H1 (cell line): ENCODE data around the gene LILRB4. TPM values are rescaled to one million over a fixed set of nuclear protein-coding genes. Genes with fewer than 3 reads are reported as not detected.

Source experiments
- CTCF ChIA-PET: fragments of 300-600 bp; sonication (Branson Sonifier 250); formaldehyde crosslinking; loops from one replicate; lab custom pipeline; 2021; ENCODE audit not compliant: partially characterized antibody; lab: Charles Lee
- POLR2A ChIA-PET: fragments of 300-600 bp; sonication (Branson Sonifier 250); formaldehyde crosslinking; loops from one replicate; lab custom pipeline; 2021; ENCODE audit warnings: inconsistent platforms; ENCODE audit not compliant: partially characterized antibody; lab: Charles Lee
- DNase-seq, 2 experiments: peaks; one replicate each; pipeline versions ENCODE4 v3.0.0 to v3.0.0-alpha.2; 2010 to 2022; ENCODE audit warnings: low spot score in 2 of 2, low read depth in 1 of 2, mixed read lengths in 1 of 2
- FAIRE-seq: peaks from 2 replicates; lab custom pipeline; 2011; peaks lifted over from hg19 to GRCh38; lab: Jason Lieb, UNC
- H2AFZ ChIP-seq: 2 replicates; pipeline ENCODE4 v1.8.1; 2012; ENCODE audit warnings: low read length, inconsistent platforms
- H2AK5ac ChIP-seq: 2 replicates; pipeline ENCODE4 v1.6.1; 2013; ENCODE audit warnings: low read depth, low read length
- H2BK120ac ChIP-seq: replicated peaks from 2 replicates; pipeline ENCODE3; 2013; ENCODE audit warnings: low read depth, low read length, inconsistent platforms
- H2BK12ac ChIP-seq: 2 replicates; pipeline ENCODE4 v1.6.1; 2013; ENCODE audit warnings: low read depth, low read length
- H2BK15ac ChIP-seq: 2 replicates; pipeline ENCODE4 v1.6.1; 2013; ENCODE audit warnings: low read length
- H2BK20ac ChIP-seq: 2 replicates; pipeline ENCODE4 v1.6.1; 2013; ENCODE audit warnings: low read length
- H2BK5ac ChIP-seq: 2 replicates; pipeline ENCODE4 v1.6.1; 2013; ENCODE audit warnings: low read depth, low read length
- H3K14ac ChIP-seq: 2 replicates; pipeline ENCODE4 v1.6.1; 2013; ENCODE audit warnings: inconsistent platforms; ENCODE audit not compliant: insufficient read length
- H3K18ac ChIP-seq: 2 replicates; pipeline ENCODE4 v1.6.1; 2013; ENCODE audit warnings: low read length; ENCODE audit errors: extremely low read depth
- H3K23ac ChIP-seq: 2 replicates; pipeline ENCODE4 v1.6.1; 2013; ENCODE audit warnings: inconsistent platforms; ENCODE audit not compliant: insufficient read length
- H3K23me2 ChIP-seq: 2 replicates; pipeline ENCODE4 v1.6.1; 2013; ENCODE audit warnings: low read depth, low read length
- H3K27ac ChIP-seq: 2 replicates; pipeline ENCODE4 v1.6.1; 2011; ENCODE audit warnings: low read depth, low read length, inconsistent platforms
- H3K27me3 ChIP-seq, 4 experiments: replicated peaks in 1 of 4; 1 replicate in 1 of 4; 2 replicates in 3 of 4; pipeline versions ENCODE4 v1.6.1 to v1.8.1; 2011 to 2013; ENCODE audit warnings: low read length in 3 of 4, mild to moderate bottlenecking in 3 of 4, inconsistent platforms in 2 of 4, mixed read lengths in 2 of 4, moderate library complexity in 1 of 4; ENCODE audit not compliant: control insufficient read depth in 3 of 4, insufficient read depth in 3 of 4; ENCODE audit errors: extremely low read depth in 1 of 4
- H3K36me3 ChIP-seq, 4 experiments: 2 replicates each; pipeline versions ENCODE4 v1.6.1 to v1.8.1; 2011 to 2013; ENCODE audit warnings: mild to moderate bottlenecking in 4 of 4, low read length in 3 of 4, moderate library complexity in 2 of 4, control low read depth in 1 of 4, inconsistent platforms in 1 of 4; ENCODE audit not compliant: insufficient read depth in 4 of 4, control insufficient read depth in 2 of 4
- H3K4ac ChIP-seq: replicated peaks from 2 replicates; pipeline ENCODE3; 2013; ENCODE audit warnings: low read length, low read depth, mixed read lengths, inconsistent platforms; ENCODE audit not compliant: insufficient read length
- H3K4me1 ChIP-seq, 4 experiments: replicated peaks in 1 of 4; 1 replicate in 1 of 4; 2 replicates in 3 of 4; pipeline versions ENCODE4 v1.6.1 to v1.8.1; 2011 to 2013; ENCODE audit warnings: low read length in 3 of 4, inconsistent platforms in 2 of 4, mixed read lengths in 1 of 4; ENCODE audit not compliant: insufficient read depth in 4 of 4, control insufficient read depth in 3 of 4
- H3K4me2 ChIP-seq, 2 experiments: 2 replicates each; pipeline versions ENCODE4 v1.6.1 to v1.8.1; 2011 to 2013; ENCODE audit warnings: low read depth in 2 of 2, low read length in 2 of 2, control low read depth in 1 of 2, inconsistent platforms in 1 of 2, mild to moderate bottlenecking in 1 of 2; ENCODE audit not compliant: insufficient read depth in 1 of 2
- H3K4me3 ChIP-seq, 4 experiments: fragments of 200-600, 300-600 bp in 1 of 4; sonication (generic), shearing (Covaris generic), sonication (Bioruptor Twin) in 1 of 4; 2 replicates each; pipeline versions ENCODE4 v1.5.1 to v1.8.1; 2011 to 2016; ENCODE audit warnings: low read length in 4 of 4, low read depth in 3 of 4, control low read depth in 2 of 4, inconsistent platforms in 2 of 4, mild to moderate bottlenecking in 2 of 4, mixed read lengths in 1 of 4, moderate library complexity in 1 of 4; ENCODE audit not compliant: insufficient read depth in 2 of 4; ENCODE audit errors: extremely low read depth in 1 of 4
- H3K56ac ChIP-seq: replicated peaks from 2 replicates; pipeline ENCODE3; 2013; ENCODE audit warnings: low read depth, mild to moderate bottlenecking, mixed read lengths, low read length, inconsistent platforms; ENCODE audit not compliant: insufficient read length
- H3K79me1 ChIP-seq: 2 replicates; pipeline ENCODE4 v1.6.1; 2013; ENCODE audit warnings: low read depth, low read length, control low read depth
- H3K79me2 ChIP-seq, 2 experiments: 2 replicates each; pipeline versions ENCODE4 v1.6.1 to v1.8.1; 2012 to 2013; ENCODE audit warnings: low read length in 2 of 2, mild to moderate bottlenecking in 2 of 2, inconsistent platforms in 1 of 2; ENCODE audit not compliant: insufficient read depth in 2 of 2, control insufficient read depth in 1 of 2
- H3K9ac ChIP-seq, 4 experiments: replicated peaks in 1 of 4; 1 replicate in 1 of 4; 2 replicates in 3 of 4; pipeline versions ENCODE4 v1.6.1 to v1.8.1; 2011 to 2013; ENCODE audit warnings: low read depth in 3 of 4, low read length in 3 of 4, control low read depth in 2 of 4, mild to moderate bottlenecking in 2 of 4, moderate library complexity in 2 of 4, inconsistent platforms in 1 of 4; ENCODE audit errors: extremely low read depth in 1 of 4
- H3K9me3 ChIP-seq, 2 experiments: 2 replicates each; pipeline versions ENCODE4 v1.6.1 to v1.8.1; 2012 to 2013; ENCODE audit warnings: mild to moderate bottlenecking in 2 of 2, moderate library complexity in 2 of 2, control low read depth in 1 of 2, inconsistent platforms in 1 of 2, low read depth in 1 of 2, low read length in 1 of 2, mixed read lengths in 1 of 2; ENCODE audit not compliant: insufficient read depth in 2 of 2
- H4K20me1 ChIP-seq, 2 experiments: replicated peaks in 1 of 2; 2 replicates each; pipeline versions ENCODE3 to v1.8.1; 2011 to 2013; ENCODE audit warnings: inconsistent platforms in 2 of 2, low read length in 2 of 2, mild to moderate bottlenecking in 1 of 2; ENCODE audit not compliant: insufficient read depth in 2 of 2, control insufficient read depth in 1 of 2
- H4K5ac ChIP-seq: 2 replicates; pipeline ENCODE4 v1.6.1; 2013; ENCODE audit warnings: low read length, low read depth, mixed read lengths, inconsistent platforms; ENCODE audit not compliant: insufficient read length
- H4K8ac ChIP-seq: 2 replicates; pipeline ENCODE4 v1.8.0; 2013; ENCODE audit warnings: mild to moderate bottlenecking, moderate library complexity, low read length, inconsistent platforms; ENCODE audit not compliant: insufficient read depth; ENCODE audit errors: extremely low read depth
- H4K91ac ChIP-seq: replicated peaks from 2 replicates; pipeline ENCODE3; 2013; ENCODE audit warnings: low read length, mixed read lengths, inconsistent platforms; ENCODE audit not compliant: insufficient read length
- HDAC2 ChIP-seq, 2 experiments: fragments of 300-600 bp in 1 of 2; sonication (generic) in 1 of 2; IDR thresholded peaks; 2 replicates each; pipeline ENCODE4 v1.6.1; 2011 to 2012; ENCODE audit warnings: low read depth in 2 of 2, low read length in 2 of 2, mild to moderate bottlenecking in 2 of 2, moderate library complexity in 2 of 2, borderline replicate concordance in 1 of 2, inconsistent platforms in 1 of 2
- POU5F1 ChIP-seq: IDR thresholded peaks from 2 replicates; pipeline ENCODE4 v1.6.1; 2011; ENCODE audit warnings: low read depth, mild to moderate bottlenecking, low read length, moderate library complexity
- YY1 ChIP-seq: IDR thresholded peaks from 2 replicates; pipeline ENCODE4 v1.6.1; 2011; ENCODE audit warnings: low read depth, mild to moderate bottlenecking, low read length
- WGBS, 2 experiments: shearing (Covaris generic) in 1 of 2; methylation state at CpG; one replicate each; pipeline versions ENCODE4 v1.1.6 to v1.1.7; 2013 to 2015; ENCODE audit warnings: low lambda C conversion rate in 2 of 2, mixed read lengths in 2 of 2, inconsistent platforms in 1 of 2, low coverage in 1 of 2, missing lambda C conversion rate in 1 of 2; ENCODE audit not compliant: insufficient replicate concordance in 2 of 2, insufficient coverage in 1 of 2, insufficient read length in 1 of 2; ENCODE audit errors: extremely low coverage in 1 of 2, missing lambda C conversion rate in 1 of 2; 5-methylcytosine and 5-hydroxymethylcytosine counted together
- polyA plus RNA-seq, 7 experiments: library from polyadenylated mRNA; depleted of rRNA in 3 of 7; stranded (reverse) in 5 of 7; unstranded in 2 of 7; fragments of >200 nt in 5 of 7; fragments of 200-250 nt in 2 of 7; gene quantifications; 1 replicate in 5 of 7; 2 replicates in 1 of 7; 4 replicates in 1 of 7; pipeline versions ENCODE4 v1.2.1 to v1.2.3, GENCODE V29; 2011 to 2013; ENCODE audit warnings: missing spikeins in 2 of 7, mixed read lengths in 2 of 7
- total RNA-seq: library from RNA; stranded (reverse); fragmentation: NEBNext Ultra II Directional; extraction: Animal tissue kit (Norgen Biotek cat#: 25700); gene quantifications from 2 replicates; pipeline ENCODE4 v1.2.1, GENCODE V29; 2021

LILRB4 gene
- total and polyA plus RNA-seq, 2 of the 8 experiments (the other 6 are each of a cell fraction or from before 2014, with no cell fraction given), result not detected

- Histone ChIP-seq H2BK12ac (no peak overlapping the region), H3K9ac (no peak overlapping the region), H2BK20ac (no peak overlapping the region), H3K27me3 (no peaks in the 10 kb centered on the region; a peak in 1 of 7 replicates), H3K23ac (no peak overlapping the region), H3K79me1 (no peaks in the 10 kb centered on the region), H3K36me3 (no peaks in the 10 kb centered on the region), H3K14ac (no peak overlapping the region), H2BK5ac (no peak overlapping the region), H3K9me3 (peaks cover 64 to 96% of the 10 kb centered on the region in 2 experiments), H3K4me2 (no peak overlapping the region), H4K91ac (no peak overlapping the region), H2AK5ac (no peak overlapping the region), H3K23me2 (no peaks in the 10 kb centered on the region), H4K5ac (no peak overlapping the region), H3K4ac (no peak overlapping the region), H3K79me2 (no peaks in the 10 kb centered on the region), H3K56ac (no peak overlapping the region), H3K18ac (no peak overlapping the region), H4K20me1 (no peaks in the 10 kb centered on the region), H3K4me3 (no peak overlapping the region), H3K27ac (no peak overlapping the region), H2BK15ac (no peak overlapping the region), H2AFZ (no peak overlapping the region), H3K4me1 (no peaks in the 10 kb centered on the region), H4K8ac (no peak overlapping the region), H2BK120ac (no peak overlapping the region)
- DNase-seq (no peak), FAIRE-seq (no peak)
- TF ChIP-seq YY1 (no peak), POU5F1 (no peak), HDAC2 (IDR thresholded peaks at IDR 0.05; ENCODE audit: borderline replicate concordance in 1 of 2, low read depth in 2 of 2, low read length in 2 of 2) (no peak)
- ChIA-PET CTCF (interaction anchor here (1.2 kb wide), 1 partner anchor 14 kb away, joined by 3 read pairs; no protein-coding TSS in a partner anchor), POLR2A (no interaction called here)
- 78% methylated on average over 6 of the region's 6 CpGs; no CpG with 5 or more reads in 1 of the 2 experiments for WGBS, 2 experiments
These were observed 1.8 kb upstream of the LILRB4 start for GRCh38 chr19:54660964-54661363.
